A549 (cell line): ENCODE results near the gene PNPLA2. TPM values are rescaled to one million over a fixed set of nuclear protein-coding genes. Genes with fewer than 3 reads are reported as not detected.
A peak's percentile ranks its signal among the peaks of the same experiment; 100 is the strongest.

Source experiments
- ATAC-seq, 2 experiments: fragments of 200-7000 bp in 1 of 2; fragments of >200 bp in 1 of 2; cut with Nextera tagmentation in 1 of 2; cut with Tn5 transposase in 1 of 2; 3 replicates each; pipeline versions ENCODE4 v1.8.0 to v1.9.1; 2018 to 2020; ENCODE audit warnings: mild to moderate bottlenecking in 1 of 2, moderate library complexity in 1 of 2
- CTCF ChIA-PET: fragments of 300-600 bp; sonication (Branson Sonifier 250); formaldehyde crosslinking; extraction: SDS; loops from one replicate; lab custom pipeline; 2021; ENCODE audit warnings: antibody characterized with exemption, inconsistent platforms; lab: Yijun Ruan, JAX
- POLR2A ChIA-PET: fragments of 350-600 bp; formaldehyde crosslinking; extraction: SDS; loops from one replicate; lab custom pipeline; 2021; ENCODE audit warnings: antibody characterized with exemption, inconsistent platforms; lab: Yijun Ruan, JAX
- DNase-seq, 2 experiments: peaks; one replicate each; pipeline versions ENCODE4 v3.0.0 to v3.0.0-alpha.2; 2011 to 2016; ENCODE audit warnings: low read depth in 1 of 2, low spot score in 1 of 2
- FAIRE-seq: peaks from 2 replicates; lab custom pipeline; 2011; peaks lifted over from hg19 to GRCh38; lab: Jason Lieb, UNC
- H3K27ac ChIP-seq, 2 experiments: fragments of >200 bp; sonication (Bioruptor Twin); formaldehyde crosslinking; 3 replicates each; pipeline ENCODE4 v1.5.1; 2016 to 2017
- H3K4me1 ChIP-seq: fragments of >200 bp; sonication (Bioruptor Twin); formaldehyde crosslinking; 3 replicates; pipeline ENCODE4 v1.6.1; 2016
- H3K4me2 ChIP-seq: fragments of >200 bp; sonication (Bioruptor Twin); formaldehyde crosslinking; 3 replicates; pipeline ENCODE4 v1.6.1; 2016
- H3K4me3 ChIP-seq: fragments of >200 bp; sonication (Bioruptor Twin); formaldehyde crosslinking; 3 replicates; pipeline ENCODE4 v1.5.1; 2016
- H3K9me3 ChIP-seq: fragments of >200 bp; sonication (Bioruptor Twin); formaldehyde crosslinking; 3 replicates; pipeline ENCODE4 v1.6.1; 2016
- BHLHE40 ChIP-seq: IDR thresholded peaks from 2 replicates; pipeline ENCODE4 v1.6.1; 2012; ENCODE audit warnings: low read depth, low read length, inconsistent platforms
- CBX2 ChIP-seq: fragments of 200-600 bp; sonication (generic); IDR thresholded peaks from 2 replicates; pipeline ENCODE4 v1.6.1; 2016; ENCODE audit warnings: low read depth, mild to moderate bottlenecking, borderline replicate concordance
- CHD4 ChIP-seq: fragments of 200-600 bp; sonication (generic); IDR thresholded peaks from 2 replicates; pipeline ENCODE4 v1.6.1; 2016; ENCODE audit warnings: antibody characterized with exemption, mild to moderate bottlenecking, borderline replicate concordance
- E2F6 ChIP-seq: IDR thresholded peaks from 2 replicates; pipeline ENCODE4 v1.6.1; 2012; ENCODE audit warnings: low read depth, borderline replicate concordance
- FOXS1 ChIP-seq: fragments of 250-450 bp; sonication (Bioruptor Pico); IDR thresholded peaks from 2 replicates; pipeline ENCODE4 v1.5.0; 2020; ENCODE audit warnings: mild to moderate bottlenecking, moderate library complexity
- HEYL ChIP-seq: fragments of 250-450 bp; sonication (Bioruptor Pico); IDR thresholded peaks from 2 replicates; pipeline ENCODE4 v1.8.0; 2021; ENCODE audit warnings: mild to moderate bottlenecking, moderate library complexity
- HOXA7 ChIP-seq: fragments of 250-450 bp; sonication (Bioruptor Pico); IDR thresholded peaks from 2 replicates; pipeline ENCODE4 v1.5.0; 2020; ENCODE audit warnings: mild to moderate bottlenecking, moderate library complexity
- HOXB13 ChIP-seq: fragments of 250-450 bp; sonication (Bioruptor Pico); IDR thresholded peaks from 2 replicates; pipeline ENCODE4 v1.5.0; 2020; ENCODE audit warnings: low read depth, mild to moderate bottlenecking, moderate library complexity
- JUN ChIP-seq, 2 experiments: fragments of >200 bp; sonication (Bioruptor Twin); formaldehyde crosslinking; IDR thresholded peaks; 2 replicates in 1 of 2; 3 replicates in 1 of 2; pipeline ENCODE4 v1.6.1; 2016 to 2017
- PBX3 ChIP-seq: IDR thresholded peaks from 2 replicates; pipeline ENCODE4 v1.6.1; 2012
- PHF8 ChIP-seq: fragments of 200-600 bp; sonication (generic); IDR thresholded peaks from 2 replicates; pipeline ENCODE4 v1.6.1; 2016; ENCODE audit warnings: low read depth, mild to moderate bottlenecking, antibody characterized with exemption, moderate library complexity, borderline replicate concordance
- POLR2AphosphoS2 ChIP-seq: conservative IDR thresholded peaks from 2 replicates; pipeline ENCODE4 v1.6.1; 2012; ENCODE audit warnings: low read length, improper control_type of control experiment, inconsistent platforms
- RAD21 ChIP-seq, 2 experiments: fragments of >200 bp in 1 of 2; sonication (Bioruptor Twin) in 1 of 2; formaldehyde crosslinking in 1 of 2; IDR thresholded peaks in 1 of 2; conservative IDR thresholded peaks in 1 of 2; 2 replicates in 1 of 2; 3 replicates in 1 of 2; pipeline ENCODE4 v1.6.1; 2012 to 2018; ENCODE audit warnings: inconsistent platforms in 1 of 2
- RARB ChIP-seq: fragments of 250-450 bp; sonication (Bioruptor Pico); IDR thresholded peaks from 2 replicates; pipeline ENCODE4 v1.8.0; 2021; ENCODE audit warnings: mild to moderate bottlenecking, moderate library complexity
- RCOR1 ChIP-seq: fragments of 150-350 bp; IDR thresholded peaks from 2 replicates; pipeline ENCODE4 v1.6.1; 2014; ENCODE audit warnings: antibody characterized with exemption, low read length, low read depth
- REST ChIP-seq: fragments of 200-600 bp; sonication (generic); IDR thresholded peaks from 2 replicates; pipeline ENCODE4 v1.6.1; 2016; ENCODE audit warnings: antibody characterized with exemption, mild to moderate bottlenecking, moderate library complexity
- SREBF2 ChIP-seq: fragments of 450-650 bp; IDR thresholded peaks from 2 replicates; pipeline ENCODE4 v1.6.1; 2014; ENCODE audit warnings: mild to moderate bottlenecking, moderate library complexity
- TFCP2L1 ChIP-seq: fragments of 250-450 bp; sonication (Bioruptor Pico); IDR thresholded peaks from 2 replicates; pipeline ENCODE4 v1.5.0; 2021; ENCODE audit warnings: mild to moderate bottlenecking
- TP53 ChIP-seq: fragments of 250-450 bp; sonication (Bioruptor Pico); IDR thresholded peaks from 2 replicates; pipeline ENCODE4 v1.5.0; 2021; ENCODE audit warnings: mild to moderate bottlenecking, moderate library complexity
- WGBS: methylation state at CpG from one replicate; pipeline ENCODE4 v1.1.6; 2017; ENCODE audit errors: missing lambda C conversion rate; 5-methylcytosine and 5-hydroxymethylcytosine counted together
- polyA plus RNA-seq, 4 experiments: library from polyadenylated mRNA; depleted of rRNA in 3 of 4; stranded (reverse); fragments of >200 nt; fragmentation: RNase III in 1 of 4; extraction: RNeasy Plus Mini Kit Qiagen cat#74134 plus additional on column Dnase treatment in 1 of 4; gene quantifications; 2 replicates in 3 of 4; 3 replicates in 1 of 4; pipeline ENCODE4 v1.2.3, GENCODE V29; 2011 to 2017
- TF ChIP-seq, protein P1 (sequence below): fragments of 250-450 bp; sonication (Bioruptor Pico); IDR thresholded peaks from 2 replicates; pipeline ENCODE4 v1.5.0; 2020; ENCODE audit warnings: low read depth, mild to moderate bottlenecking, moderate library complexity
- TF ChIP-seq, protein P2 (sequence below): fragments of >200 bp; sonication (Bioruptor Twin); formaldehyde crosslinking; IDR thresholded peaks from 2 replicates; pipeline ENCODE4 v1.6.1; 2016

The PNPLA2 gene
- polyA plus RNA-seq, 2 of the 4 experiments (the other 2 are of a cell fraction) = 13.2 to 25.4 TPM

- TF ChIP-seq PHF8 (no peak), RARB (CRISPR knock-in tag) (no peak), BHLHE40 (no peak), HOXB13 (no peak)
- TF ChIP-seq, protein P1, sequence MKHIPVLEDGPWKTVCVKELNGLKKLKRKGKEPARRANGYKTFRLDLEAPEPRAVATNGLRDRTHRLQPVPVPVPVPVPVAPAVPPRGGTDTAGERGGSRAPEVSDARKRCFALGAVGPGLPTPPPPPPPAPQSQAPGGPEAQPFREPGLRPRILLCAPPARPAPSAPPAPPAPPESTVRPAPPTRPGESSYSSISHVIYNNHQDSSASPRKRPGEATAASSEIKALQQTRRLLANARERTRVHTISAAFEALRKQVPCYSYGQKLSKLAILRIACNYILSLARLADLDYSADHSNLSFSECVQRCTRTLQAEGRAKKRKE = no peak
- TF ChIP-seq, protein P2, sequence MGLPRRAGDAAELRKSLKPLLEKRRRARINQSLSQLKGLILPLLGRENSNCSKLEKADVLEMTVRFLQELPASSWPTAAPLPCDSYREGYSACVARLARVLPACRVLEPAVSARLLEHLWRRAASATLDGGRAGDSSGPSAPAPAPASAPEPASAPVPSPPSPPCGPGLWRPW = no peak
These were observed 47.0 kb downstream of the PNPLA2 start (continued) for GRCh38 chr11:865462-866430.

DNA sequence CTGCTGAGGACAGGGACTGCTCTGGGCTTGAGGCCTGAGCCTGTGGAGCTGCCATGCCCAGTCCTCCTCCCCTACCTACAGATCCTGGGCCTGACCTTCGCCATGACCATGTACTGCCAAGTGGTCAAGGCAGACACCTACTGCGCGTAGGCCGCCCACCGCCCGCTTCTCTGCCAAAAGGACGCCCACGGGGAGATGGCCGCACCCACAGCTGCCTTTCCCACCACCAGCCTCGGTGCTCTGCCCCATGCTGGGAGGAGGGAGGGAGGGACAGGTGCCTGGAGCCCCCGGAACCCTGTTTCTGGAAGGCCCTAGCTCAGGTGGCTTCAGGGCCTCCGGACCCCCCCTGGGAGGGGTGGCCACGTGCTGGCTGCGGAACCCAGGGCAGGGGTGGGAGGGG lies 47.8 kb downstream of the PNPLA2 start:
- 88% methylated on average over 10 of the region's 14 CpGs for whole genome bisulfite sequencing
- CTCF ChIA-PET = interaction anchor here (1.5 to 5.2 kb wide), 4 partner anchors 11 to 184 kb away, joined by 6 to 25 read pairs (median 14); partner anchors contain the start of gene AP2A2
- peak; percentile 1; a peak in 1 of 6 replicates for ATAC-seq
- H3K27ac ChIP-seq = peak overlapping the region in 1 of 2 experiments; percentile 24; a peak in 2 of 6 replicates
- no peak for TF ChIP-seq FOXS1
- no peak for TF ChIP-seq HOXA7 (CRISPR knock-in tag)
- no peak for TF ChIP-seq E2F6
- 0 out of 2 replicates have a peak, but pooled peaks have one; percentile 3 for TF ChIP-seq PBX3
- no peak for TF ChIP-seq JUN (IDR thresholded peaks at IDR 0.05)
- TF ChIP-seq POLR2AphosphoS2 = no peak; the same call in 1 of the 2 replicates
- TF ChIP-seq RARB (CRISPR knock-in tag) = no peak
- no peak for TF ChIP-seq SREBF2
- peak; percentile 16; the same call in 1 of the 2 replicates for TF ChIP-seq TFCP2L1 (CRISPR knock-in tag)
- no peak for TF ChIP-seq BHLHE40
- TF ChIP-seq CHD4 = no peak
- TF ChIP-seq, all 56 proteins: peak for 2
- no peak overlapping the region for H3K4me3 ChIP-seq
- H3K4me1 ChIP-seq = peaks cover 38% of the 10 kb centered on the region; the same call in 2 of the 3 replicates
- POLR2A ChIA-PET = no interaction called here
- no peaks in the 10 kb centered on the region for H3K9me3 ChIP-seq
- DNase-seq (no peak), FAIRE-seq (no peak)
- no peak overlapping the region for H3K4me2 ChIP-seq

- CTCF ChIA-PET = interaction anchor here (1.3 to 5.2 kb wide), 6 partner anchors 9 to 183 kb away, joined by 4 to 25 read pairs (median 10); no protein-coding TSS in a partner anchor
- no peaks in the 10 kb centered on the region for H3K9me3 ChIP-seq
- no peak overlapping the region for H3K4me2 ChIP-seq
- POLR2A ChIA-PET = interaction anchor here (1.1 kb wide), 1 partner anchor 23 kb away, joined by 3 read pairs; no protein-coding TSS in a partner anchor
- DNase-seq (no peak), FAIRE-seq (no peak), ATAC-seq (no peak)
- peaks cover 29% of the 10 kb centered on the region; the same call in 2 of the 3 replicates for H3K4me1 ChIP-seq
- TF ChIP-seq RAD21 (conservative IDR thresholded peaks at IDR 0.05 in 1 of 2, IDR thresholded peaks at IDR 0.05 in 1 of 2) = no peak
- no peak for TF ChIP-seq REST
- TF ChIP-seq TP53 (CRISPR knock-in tag) = no peak
- no peak for TF ChIP-seq HEYL
- peak; percentile 58; the same call in 1 of the 2 replicates for TF ChIP-seq PBX3
- TF ChIP-seq HOXA7 (CRISPR knock-in tag) = no peak
- no peak for TF ChIP-seq CHD4
- TF ChIP-seq JUN (IDR thresholded peaks at IDR 0.05) = peak in 1 of 2 experiments; percentile 40; a peak in 2 of 5 replicates
- no peak for TF ChIP-seq RCOR1
- peak; percentile 75 for TF ChIP-seq POLR2AphosphoS2
- no peak for TF ChIP-seq CBX2
- H3K4me3 ChIP-seq = no peak overlapping the region
- 76% methylated on average over 8 of the region's 8 CpGs for WGBS
- H3K27ac ChIP-seq = no peak overlapping the region
These were observed 49.2 kb downstream of the PNPLA2 start for GRCh38 chr11:867856-868358.
